GM21381 (cell line): ENCODE measurements around the gene CLEC17A.

Experiments used
- ATAC-seq: cut with Tn5 transposase; IDR thresholded peaks from one replicate; pipeline ENCODE4 v1.9.1; 2021; ENCODE audit warnings: mild to moderate bottlenecking, moderate library complexity; ENCODE audit not compliant: unreplicated experiment

Gene CLEC17A

GRCh38 chr19:14648506-14648905, 65.6 kb downstream of the CLEC17A start:
- no peak for ATAC-seq

- ATAC-seq, result no peak
These were observed 66.1 kb downstream of the CLEC17A start for GRCh38 chr19:14649020-14649419.

GRCh38 chr19:14650161-14650560, 67.3 kb downstream of the CLEC17A start:
- ATAC-seq, result no peak

GRCh38 chr19:14654786-14655560, 72.1 kb downstream of the CLEC17A start:
- ATAC-seq, result no peak

DNA sequence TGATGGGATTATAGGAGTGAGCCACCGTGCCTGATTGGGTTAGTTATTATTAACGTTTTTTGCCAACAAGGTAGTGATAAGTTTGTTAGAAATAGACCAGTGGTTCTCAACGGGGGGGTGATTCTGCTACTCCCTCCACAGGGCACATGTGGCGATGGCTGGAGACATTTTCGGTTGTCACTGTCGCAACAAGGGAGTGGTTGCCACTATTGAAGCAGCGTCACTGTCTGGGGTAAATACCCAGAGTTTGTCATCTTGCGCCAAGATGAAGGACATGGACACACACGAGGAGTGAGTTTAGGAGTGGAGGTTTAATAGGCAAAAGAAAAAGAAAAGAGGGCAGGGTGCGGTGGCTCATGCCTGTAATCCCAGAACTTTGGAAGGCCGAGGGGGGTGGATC, 72.8 kb downstream of the CLEC17A start:
- ATAC-seq, result no peak

GRCh38 chr19:14659874-14660489, 77.1 kb downstream of the CLEC17A start:
- ATAC-seq, result no peak

DNA sequence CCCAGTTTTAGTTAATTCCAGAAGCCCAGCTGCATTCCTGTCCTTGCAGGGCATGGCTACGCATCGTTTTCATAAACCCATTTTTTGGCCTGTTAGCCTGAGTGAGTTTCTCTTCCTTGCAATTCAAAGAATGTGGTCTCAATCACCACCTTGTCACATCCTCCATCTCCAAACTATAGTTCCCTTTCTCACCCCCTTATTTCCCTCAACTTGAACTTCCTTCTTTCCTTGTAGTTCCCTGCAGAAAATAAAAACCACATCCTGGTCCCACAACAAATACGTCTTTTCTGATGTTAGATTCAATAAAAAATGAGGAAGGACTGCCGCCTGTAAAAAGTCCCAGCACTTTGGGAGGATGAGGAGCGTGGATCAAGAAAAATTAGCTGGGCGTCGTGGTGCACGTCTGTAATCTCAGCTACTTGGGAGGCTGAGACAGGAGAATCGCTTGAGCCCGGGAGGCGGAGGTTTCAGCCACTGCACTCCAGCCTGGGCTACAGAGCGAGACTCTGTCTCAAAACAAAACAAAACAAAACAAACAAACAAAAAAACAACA, 78.6 kb downstream of the CLEC17A start:
- ATAC-seq, result no peak
